ENCODE results near the gene TTLL10.

GRCh38 chr1:1203561-1204424 lies 30.1 kb downstream of the TTLL10 start:
- TF ChIP-seq, protein P1, sequence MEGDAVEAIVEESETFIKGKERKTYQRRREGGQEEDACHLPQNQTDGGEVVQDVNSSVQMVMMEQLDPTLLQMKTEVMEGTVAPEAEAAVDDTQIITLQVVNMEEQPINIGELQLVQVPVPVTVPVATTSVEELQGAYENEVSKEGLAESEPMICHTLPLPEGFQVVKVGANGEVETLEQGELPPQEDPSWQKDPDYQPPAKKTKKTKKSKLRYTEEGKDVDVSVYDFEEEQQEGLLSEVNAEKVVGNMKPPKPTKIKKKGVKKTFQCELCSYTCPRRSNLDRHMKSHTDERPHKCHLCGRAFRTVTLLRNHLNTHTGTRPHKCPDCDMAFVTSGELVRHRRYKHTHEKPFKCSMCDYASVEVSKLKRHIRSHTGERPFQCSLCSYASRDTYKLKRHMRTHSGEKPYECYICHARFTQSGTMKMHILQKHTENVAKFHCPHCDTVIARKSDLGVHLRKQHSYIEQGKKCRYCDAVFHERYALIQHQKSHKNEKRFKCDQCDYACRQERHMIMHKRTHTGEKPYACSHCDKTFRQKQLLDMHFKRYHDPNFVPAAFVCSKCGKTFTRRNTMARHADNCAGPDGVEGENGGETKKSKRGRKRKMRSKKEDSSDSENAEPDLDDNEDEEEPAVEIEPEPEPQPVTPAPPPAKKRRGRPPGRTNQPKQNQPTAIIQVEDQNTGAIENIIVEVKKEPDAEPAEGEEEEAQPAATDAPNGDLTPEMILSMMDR (IDR thresholded peaks at IDR 0.05) = no peak
- TF ChIP-seq POLR2A (IDR thresholded peaks at IDR 0.05) (no peak), EP300 (IDR thresholded peaks at IDR 0.05) (no peak)

Data from tibial nerve (tissue), 4 donors.